Astrocyte of the cerebellum (primary cell): ENCODE results near the gene ABHD3.
"Not testable (repeated sequence)": the region's sequence is repeated elsewhere in the genome, so short reads cannot be mapped to it uniquely, and the experiment has no call there.

Experiments
- DNase-seq: peaks from one replicate; pipeline ENCODE4 v3.0.0-alpha.2; 2011; ENCODE audit warnings: low read depth
- H3K4me3 ChIP-seq: 2 replicates; pipeline ENCODE4 v1.5.1; 2011; ENCODE audit warnings: mild to moderate bottlenecking, low read depth, low read length, moderate library complexity
- CTCF ChIP-seq: IDR thresholded peaks from 2 replicates; pipeline ENCODE4 v1.5.1; 2012; ENCODE audit warnings: low read length, low read depth, moderate library complexity, mild to moderate bottlenecking; ENCODE audit errors: missing control alignments
- in situ Hi-C: cut with HindIII; loops from 2 replicates; pipeline ENCODE4 v1.10.0; 2017; ENCODE audit warnings: low sequenced_read_pairs

ABHD3 gene

GRCh38 chr18:21653361-21653760, 51.2 kb downstream of the ABHD3 start:
- TF ChIP-seq CTCF, result no peak
- DNase-seq, result no peak
- no peak overlapping the region for H3K4me3 ChIP-seq
- in situ Hi-C loops, result no loop called here

GRCh38 chr18:21652073-21652472, 52.5 kb downstream of the ABHD3 start:
- in situ Hi-C loops, result no loop called here
- no peak overlapping the region for H3K4me3 ChIP-seq
- no peak for TF ChIP-seq CTCF

DNA sequence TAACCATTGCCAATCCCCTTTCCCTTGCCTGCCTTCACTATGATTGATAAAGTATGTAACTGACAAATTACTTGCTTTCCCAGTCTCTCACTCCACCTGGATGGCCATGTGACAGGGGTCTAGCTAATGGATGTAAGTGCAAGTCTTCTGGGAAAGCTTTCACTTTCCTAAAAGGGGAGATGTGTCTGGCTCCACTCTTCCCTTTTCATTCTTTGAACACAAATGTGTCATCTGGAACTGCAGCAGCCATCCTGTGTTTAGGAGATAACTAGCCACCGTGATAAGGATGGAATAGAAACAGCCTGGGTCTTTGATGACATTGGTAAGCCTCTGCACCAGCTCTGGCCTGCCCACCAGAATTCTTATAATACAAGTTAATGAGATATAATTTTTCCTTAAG, 54.3 kb downstream of the ABHD3 start:
- no peak for TF ChIP-seq CTCF
- H3K4me3 ChIP-seq, result no peak overlapping the region
- in situ Hi-C loops, result no loop called here
- no peak for DNase-seq

More at GRCh38 chr18:21652073-21652472, 52.5 kb downstream of the ABHD3 start:
- no peak for DNase-seq

- DNase-seq, in situ Hi-C loops, H3K4me3 ChIP-seq: not testable (repeated sequence)
These were observed 64.2 kb downstream of the ABHD3 start for GRCh38 chr18:21640375-21640774.

- in situ Hi-C loops, result no loop called here
- no peak for TF ChIP-seq CTCF
- no peak overlapping the region for H3K4me3 ChIP-seq
- DNase-seq, result no peak
These were observed 65.8 kb downstream of the ABHD3 start for GRCh38 chr18:21638822-21639221.

GRCh38 chr18:21636769-21637168, 67.8 kb downstream of the ABHD3 start:
- no peak for DNase-seq
- no peak for TF ChIP-seq CTCF
- in situ Hi-C loops, result no loop called here
- no peak overlapping the region for H3K4me3 ChIP-seq

GRCh38 chr18:21634588-21635199, 69.9 kb downstream of the ABHD3 start:
- no peak for DNase-seq
- no peak for TF ChIP-seq CTCF
- in situ Hi-C loops, result no loop called here
- H3K4me3 ChIP-seq, result no peak overlapping the region
